Ramos (cell line): ENCODE measurements around the gene FOSB.
"Not testable (repeated sequence)": the region's sequence is repeated elsewhere in the genome, so short reads cannot be mapped to it uniquely, and the experiment has no call there.

ENCODE experiments used
- in situ Hi-C: fragments of 300-500 bp; cut with MboI; formaldehyde crosslinking; loops from one replicate; pipeline ENCODE4 v1.14.3; 2022; ENCODE audit warnings: low sequenced_read_pairs; ENCODE audit not compliant: unreplicated experiment

Gene FOSB

DNA sequence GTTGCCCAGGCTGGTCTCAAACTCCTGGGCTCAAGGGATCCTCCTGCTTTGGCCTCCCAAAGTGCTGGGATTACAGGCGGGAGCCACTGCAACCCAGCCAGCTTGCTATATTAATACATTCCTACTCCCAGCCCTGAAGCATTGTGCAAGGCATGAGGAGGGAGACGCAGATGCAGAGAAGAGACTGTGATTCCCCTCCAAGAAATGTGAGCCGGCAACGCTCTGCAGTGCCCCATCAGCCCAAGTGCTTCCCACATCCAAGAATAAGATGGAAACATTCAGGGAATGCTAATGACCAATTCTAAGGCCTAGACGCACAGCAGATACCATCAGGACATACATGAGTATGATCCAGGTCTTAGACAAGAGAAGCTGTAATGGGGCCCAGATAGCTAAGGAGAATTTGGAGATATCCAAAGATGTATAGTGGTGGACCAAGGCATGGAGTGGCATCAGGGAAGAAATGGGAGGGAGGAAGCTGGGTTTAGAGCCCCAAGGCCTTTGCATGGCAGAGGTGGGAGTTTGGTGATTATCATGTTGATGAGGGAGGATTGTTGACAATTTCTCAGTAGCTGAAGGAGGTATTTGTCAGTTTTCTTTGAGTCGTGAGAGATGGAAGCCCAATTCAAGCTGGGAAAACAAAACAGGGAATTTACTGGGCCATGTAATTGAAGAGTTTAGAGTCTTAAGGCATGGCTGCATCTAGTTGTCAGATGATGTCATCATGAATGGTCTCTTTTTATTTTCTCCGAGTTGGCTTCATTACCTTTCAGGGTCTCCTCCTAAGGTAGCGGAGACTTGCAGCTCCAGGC, 33.3 kb downstream of the FOSB start:
- in situ Hi-C loops: no loop called here

DNA sequence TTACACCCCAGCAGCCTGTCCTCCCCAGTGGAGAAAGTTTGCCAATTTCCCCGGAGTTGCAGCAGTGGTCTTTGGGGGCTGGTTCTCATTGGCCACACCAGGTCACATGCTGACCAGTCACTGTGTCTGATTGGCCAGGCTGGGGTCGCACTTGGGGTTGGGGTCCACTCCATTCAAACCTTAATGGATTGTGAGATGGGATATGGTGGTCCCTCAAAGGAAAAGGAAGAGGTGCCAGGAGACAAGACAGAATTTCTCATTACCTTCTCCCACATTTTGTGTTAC, 33.9 kb downstream of the FOSB start:
- in situ Hi-C loops: no loop called here

DNA sequence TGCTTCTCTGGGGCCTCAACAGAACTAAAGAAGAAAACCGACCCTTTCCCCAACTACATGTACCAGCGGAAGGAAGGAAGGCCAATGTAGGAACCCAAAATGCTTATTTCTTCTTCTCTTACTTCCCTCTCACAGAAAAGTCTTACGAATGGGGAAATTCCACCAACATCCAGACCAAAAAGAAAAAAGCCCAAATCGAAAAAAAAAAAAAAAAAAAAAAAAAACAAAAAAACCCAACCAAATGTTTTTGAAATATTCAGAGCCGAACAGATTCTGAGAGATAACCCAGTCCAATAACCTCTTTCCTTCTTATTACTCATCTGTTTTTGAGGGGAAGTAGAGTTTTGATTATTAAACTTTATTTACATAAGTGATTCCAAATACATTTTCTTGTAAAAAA, 34.3 kb downstream of the FOSB start:
- in situ Hi-C loops: no loop called here

DNA sequence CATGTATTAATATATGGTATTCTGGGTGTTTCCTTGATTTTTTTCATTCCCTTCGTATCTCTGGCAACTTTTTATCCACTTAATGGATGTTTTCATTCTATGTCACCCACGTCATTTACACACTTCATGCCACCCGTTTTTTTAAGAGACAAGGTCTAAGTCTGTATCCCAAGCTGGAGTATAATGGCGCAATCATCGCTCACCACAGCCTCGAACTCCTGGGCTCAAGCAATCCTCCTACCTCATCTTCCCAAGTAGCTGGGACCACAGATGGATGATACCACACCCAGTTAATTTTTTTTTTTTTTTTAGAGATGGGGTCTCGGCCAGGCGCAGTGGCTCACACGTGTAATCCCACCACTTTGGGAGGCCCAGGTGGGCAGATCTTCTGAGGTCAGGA, 36.1 kb downstream of the FOSB start:
- in situ Hi-C loops: no loop called here

DNA sequence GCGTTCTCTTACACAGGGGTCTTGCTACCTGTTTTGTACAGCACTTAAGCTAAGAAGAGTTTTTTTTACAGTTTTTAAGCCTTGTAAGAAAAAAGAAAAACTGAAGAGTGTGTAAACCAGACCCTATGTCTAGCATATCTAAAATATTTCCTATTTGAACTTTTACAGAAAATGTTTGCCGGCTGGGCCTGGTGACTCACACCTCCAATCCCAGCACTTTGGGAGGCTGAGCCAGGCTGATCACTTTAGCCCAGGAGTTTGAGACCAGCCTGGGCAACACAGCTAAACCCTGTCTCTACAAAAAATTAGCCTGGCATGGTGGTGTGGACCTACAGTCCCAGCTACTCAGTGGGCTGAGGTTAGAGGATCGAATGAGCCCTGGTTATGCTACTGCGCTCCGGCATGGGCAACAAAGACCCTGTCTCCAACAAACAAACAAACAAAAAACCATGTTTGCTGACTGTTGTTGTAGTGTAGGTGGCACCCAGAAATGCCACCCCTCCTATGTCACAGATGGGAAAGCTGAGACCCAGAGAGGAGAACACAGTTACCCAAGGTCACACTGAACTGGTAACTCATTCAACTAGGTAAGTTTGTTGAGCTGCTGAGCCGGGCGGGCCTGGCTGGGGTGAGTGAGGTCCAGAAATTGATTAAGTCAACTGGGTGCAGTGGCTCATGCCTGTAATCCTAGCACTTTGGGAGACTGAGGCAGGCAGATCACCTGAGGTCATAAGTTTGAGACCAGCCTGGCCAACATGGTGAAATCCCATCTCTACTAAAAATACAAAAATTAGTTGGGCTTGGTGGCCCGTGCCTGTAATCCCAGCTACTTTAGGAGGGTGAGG, 37.6 kb downstream of the FOSB start:
- in situ Hi-C loops: no loop called here

DNA sequence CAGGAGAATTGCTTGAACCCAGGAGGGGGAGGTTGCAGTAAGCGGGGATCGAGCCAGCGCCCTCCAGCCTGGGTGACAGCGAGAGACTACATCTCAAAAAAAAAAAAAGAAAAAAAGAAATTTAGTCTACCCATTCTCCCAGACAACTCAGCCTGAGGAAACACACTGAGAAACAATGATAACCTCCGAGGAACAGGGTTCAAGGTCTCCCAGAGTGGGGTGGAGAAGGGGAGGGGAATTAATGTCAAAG, 38.1 kb downstream of the FOSB start:
- in situ Hi-C loops: no loop called here

DNA sequence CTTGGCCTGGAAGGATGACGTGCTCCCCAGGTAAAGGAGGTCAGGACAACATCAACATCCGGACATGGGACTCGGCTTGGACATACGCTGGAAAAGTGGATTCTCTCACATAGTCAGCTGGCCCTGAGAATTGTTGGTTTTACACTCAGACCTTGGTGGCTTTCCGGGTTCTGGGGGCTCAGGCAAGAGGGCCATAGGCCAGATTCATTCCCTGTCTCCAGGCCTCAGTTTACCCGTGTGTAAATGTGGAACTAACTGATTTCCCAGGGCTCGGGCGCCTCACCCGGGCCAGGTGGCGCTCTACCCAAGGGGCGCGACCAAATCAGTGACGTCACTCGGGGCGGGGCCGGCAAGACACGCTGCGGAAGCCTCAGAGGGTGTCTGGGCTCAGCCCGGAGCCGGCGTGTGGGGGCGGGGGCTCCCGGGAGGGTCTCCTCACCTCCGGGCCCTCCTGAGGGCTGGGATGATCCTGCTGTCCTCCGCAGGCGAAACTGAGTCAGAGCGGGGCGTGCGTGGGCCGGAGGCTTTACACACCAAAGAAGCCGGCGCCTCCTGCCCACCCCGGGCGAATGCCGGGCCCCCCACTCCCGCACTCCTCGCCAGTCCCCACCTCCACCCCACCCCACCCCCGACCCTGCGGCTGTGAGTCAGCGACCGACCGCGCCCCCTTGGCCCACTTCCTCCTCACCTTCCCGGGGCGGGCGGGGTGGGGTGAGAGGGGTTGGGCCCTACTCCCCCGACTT, 38.6 kb downstream of the FOSB start:
- in situ Hi-C loops: no loop called here

DNA sequence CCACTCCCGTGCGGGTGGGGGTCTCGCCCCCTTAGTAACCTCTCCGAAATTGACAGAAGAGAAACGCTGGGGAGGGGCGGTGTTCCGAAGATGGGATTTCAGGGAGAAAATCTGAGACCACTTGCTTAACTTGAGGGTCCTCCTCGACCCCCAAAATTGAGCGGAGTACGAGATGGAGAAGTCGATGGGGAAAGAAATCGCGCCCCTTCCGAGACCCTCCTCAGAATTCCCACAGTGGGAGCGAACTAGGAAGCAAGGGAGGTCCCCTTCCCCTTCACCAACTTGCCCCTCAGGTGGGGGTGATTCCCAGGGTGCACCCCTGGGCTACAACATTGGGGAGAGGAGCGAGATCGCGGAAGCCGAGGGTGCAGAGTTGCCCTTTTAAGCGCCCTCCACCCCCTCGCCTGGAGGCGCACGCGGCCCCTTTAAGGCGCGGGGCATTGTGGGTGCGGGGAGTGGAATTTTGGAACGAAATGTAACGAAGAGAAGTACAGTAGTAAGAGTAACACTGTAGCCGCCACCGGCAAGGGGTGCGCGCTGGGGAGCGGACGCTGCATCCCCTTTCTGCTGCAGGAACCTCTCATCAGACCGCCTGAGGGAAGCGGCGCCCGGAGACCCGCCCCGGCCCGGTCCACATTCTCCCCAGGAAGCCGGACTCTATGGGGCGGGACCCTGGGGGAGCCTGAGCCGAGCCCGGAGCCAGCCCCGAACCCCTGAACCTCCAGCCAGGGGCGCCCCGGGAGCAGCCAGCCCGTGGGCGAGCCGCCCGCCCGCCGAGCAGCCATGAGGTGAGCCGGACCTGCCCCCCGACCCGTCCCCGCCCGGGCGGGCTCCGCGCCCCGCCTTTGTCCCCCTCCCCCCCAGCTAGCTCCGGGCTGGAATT, 39.4 kb downstream of the FOSB start, which contains the start of gene VASP:
VASP (plus strand) TSS at position 491 of the 883 bp plus-strand sequence; CDS start at position 784, 293 bp downstream.
- in situ Hi-C loops: no loop called here

DNA sequence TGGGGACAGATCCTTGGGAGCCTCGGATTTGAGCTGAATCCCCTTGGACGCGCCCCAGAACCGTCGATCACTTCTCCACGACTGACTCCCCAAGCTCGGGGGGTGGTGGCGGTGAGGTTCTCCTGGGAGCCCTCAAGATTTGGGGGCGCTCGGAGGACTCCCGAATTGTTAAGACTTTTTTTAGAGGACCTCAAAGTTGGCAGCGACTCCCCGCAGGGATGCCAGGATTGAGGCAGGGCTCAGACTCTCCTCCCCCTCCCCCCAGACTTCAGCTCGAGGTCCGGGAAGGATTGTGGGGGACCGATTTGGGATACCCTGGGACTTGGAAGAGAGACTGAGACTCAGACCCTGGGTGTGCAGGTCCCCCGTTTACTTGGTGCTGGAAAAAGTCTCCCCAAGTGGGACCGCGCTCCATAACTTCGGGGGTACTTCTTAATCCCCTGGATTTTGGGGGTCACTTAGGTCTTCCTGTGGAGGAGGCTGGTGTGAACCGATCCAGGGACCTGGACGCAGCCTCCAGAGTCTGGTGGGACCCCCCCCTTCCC, 40.1 kb downstream of the FOSB start:
- in situ Hi-C loops: no loop called here

DNA sequence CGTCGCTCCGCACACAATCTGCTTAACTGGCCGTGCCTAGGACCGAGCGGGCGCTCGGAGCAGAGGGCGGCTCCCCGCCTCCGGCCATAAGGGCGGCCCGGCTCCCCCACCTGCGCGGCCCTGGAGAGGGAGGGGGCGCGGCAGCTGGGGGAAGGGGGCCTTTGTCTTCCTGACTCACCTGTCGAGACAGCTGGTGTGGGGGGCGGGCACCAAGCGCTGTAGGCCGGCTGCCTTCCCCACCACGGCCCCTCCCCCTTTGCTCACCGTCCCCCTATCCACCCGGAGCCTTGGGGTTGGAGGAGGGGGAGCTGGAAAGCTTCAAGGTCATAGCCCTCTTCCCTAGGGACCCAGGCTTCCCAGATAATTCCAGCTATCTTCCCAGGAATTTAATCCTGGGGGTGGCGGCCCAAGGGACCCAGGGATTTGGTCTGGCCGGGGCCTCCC, 40.6 kb downstream of the FOSB start:
- in situ Hi-C loops: no loop called here

DNA sequence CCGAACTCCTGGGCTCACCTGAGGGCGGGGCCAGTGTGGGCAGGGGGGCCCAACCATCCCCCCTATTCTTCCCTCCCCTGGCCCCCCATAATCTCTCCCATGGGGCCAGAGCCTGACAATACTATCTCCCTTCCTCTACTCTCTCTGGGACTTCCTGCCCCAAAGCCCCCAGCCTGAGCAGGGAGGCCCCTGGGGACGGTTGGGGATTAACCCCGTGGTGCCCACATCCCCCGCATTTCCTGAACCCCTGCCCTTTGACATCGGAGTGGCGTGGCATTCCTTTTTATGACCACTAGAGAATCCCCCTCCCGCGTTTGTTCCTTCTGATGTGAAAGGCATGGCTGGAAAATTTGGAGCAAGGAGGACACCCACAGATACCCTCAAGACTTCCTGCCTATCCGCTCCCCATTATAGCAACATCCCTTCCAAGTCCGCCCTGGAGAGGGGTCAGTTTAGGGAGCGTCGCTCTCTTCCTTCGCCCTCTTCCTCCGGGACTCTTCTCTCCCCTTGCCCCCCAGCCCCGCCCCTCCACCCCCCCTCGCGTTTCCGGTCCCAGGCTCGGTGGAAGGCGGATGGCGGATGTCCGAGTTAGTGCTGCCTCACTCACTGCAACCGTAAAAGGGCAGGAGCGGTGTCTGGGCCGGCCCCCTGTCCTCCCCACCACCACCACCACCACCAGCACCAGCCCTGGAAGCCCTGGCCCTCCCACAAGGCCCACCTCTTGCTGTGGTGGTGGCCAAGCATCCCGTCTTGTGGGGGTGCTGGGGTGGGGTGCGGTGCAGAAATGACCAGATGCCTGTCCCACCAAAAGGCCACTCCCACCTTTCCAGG, 41.3 kb downstream of the FOSB start:
- in situ Hi-C loops: no loop called here

DNA sequence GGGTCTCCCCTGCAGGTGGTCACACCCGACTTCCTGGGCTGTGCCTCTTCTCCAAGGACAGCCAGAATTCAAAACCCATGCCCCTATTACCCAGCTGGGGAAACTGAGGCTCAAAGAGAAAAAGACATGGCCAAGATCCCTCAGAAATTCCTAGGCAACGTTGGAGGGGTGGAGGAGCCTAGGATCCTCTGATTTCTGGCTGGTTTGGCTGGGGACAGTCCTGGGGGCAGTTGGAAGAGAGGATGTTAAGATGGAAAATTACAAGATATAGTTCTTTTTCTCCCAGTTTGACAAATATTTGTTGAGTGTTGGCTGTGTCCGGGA, 41.9 kb downstream of the FOSB start:
- in situ Hi-C loops: no loop called here

DNA sequence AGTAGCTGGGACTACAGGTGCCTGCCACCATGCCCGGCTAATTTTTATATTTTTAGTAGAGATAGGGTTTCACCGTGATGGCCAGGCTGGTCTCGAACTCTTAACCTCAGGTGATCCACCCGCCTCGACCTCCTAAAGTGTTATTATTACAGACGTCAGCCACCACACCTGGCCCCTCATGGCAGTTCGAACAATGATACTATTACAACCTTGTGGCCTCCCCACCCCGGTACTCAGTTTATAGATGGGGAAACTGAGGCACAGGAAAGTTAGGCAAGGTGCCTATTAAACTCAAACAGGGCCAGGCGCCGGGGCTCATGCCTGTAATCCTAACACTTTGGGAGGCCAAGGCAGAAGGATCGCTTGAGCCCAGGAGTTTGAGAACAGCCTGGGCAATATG, 42.6 kb downstream of the FOSB start:
- in situ Hi-C loops: not testable (repeated sequence)

DNA sequence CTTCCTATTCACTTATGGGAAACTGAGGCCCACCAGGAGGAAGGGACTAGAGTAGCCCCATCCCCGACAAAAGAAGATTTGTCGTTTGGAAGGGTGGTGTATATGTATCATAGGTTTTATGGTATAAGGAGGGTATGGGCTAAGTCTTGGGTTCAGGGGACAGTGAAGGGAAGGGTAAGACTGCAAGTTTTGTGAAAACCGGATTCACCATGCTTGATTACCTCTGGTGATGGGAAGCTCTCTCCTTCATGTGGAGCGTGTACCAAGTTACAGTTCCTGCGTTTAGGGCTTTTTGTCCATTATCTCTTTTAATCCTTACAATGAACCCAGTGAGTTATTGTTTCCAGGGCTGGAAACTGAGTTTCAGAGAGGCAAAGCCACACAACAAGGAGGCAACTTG, 43.3 kb downstream of the FOSB start:
- in situ Hi-C loops: no loop called here

DNA sequence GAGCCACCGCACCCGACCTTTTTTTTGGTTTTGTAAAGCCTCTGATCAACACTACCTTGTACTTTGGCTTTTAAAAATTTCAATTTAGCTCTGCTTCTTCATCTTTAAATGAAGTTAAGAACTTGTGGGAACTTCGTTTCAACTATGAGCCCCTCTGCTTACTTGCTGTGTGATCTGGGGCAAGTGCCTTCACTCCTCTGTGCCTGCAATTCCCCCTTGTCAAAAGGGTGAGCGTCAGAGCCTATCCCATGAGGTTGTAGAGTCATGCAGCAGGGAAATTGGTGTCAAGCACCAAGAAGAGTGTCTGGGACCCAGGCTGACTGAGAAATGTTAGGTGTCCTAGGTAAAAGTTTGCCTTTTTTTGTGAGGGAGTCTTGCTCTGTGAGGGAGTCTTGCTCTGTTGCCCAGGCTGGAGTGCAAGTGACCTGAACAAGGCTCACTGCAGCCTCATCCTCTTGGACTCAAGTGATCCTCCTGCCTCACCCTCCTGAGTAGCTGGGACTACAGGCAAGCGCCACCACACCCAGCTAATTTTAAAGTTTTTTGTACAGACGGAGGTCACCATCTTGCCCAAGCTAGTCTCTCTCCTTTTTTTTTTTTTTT, 45.2 kb downstream of the FOSB start:
- in situ Hi-C loops: no loop called here

DNA sequence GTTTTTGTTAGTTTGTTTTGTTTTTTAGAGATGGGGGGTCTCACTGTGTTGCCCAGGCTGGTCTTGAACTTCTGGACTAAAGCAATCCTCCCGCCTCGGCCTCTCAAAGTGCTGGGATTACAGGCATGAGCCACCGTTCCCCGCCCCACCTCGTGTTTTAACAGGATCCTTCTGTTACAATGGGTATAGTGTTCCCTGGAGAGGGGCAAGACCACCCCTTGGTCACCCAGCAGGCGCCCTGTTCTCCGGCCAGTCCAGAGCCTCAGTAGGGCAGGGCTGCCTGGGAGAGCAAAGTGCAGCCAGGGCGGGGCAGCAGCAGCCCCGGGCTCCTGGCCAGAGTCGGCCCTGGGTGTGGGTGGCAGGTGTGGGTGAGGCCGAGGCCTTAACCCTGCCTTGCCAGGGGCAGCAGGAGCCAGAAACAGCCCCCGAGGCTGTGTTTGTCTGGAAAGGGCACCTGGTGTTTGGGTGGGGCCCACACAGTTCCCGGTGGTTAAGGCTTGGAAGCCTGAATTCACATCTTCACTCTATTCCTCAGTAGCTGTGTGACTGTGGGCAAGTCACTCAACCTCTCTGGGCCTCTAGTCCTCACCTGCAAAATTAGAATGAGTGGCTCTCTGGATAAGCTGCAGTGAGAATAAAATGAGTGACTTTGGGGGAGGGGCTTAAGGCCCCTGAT, 46.7 kb downstream of the FOSB start:
- in situ Hi-C loops: loop anchor here (5.0 kb wide), 1 partner anchor 43 kb away; no protein-coding TSS in a partner anchor

DNA sequence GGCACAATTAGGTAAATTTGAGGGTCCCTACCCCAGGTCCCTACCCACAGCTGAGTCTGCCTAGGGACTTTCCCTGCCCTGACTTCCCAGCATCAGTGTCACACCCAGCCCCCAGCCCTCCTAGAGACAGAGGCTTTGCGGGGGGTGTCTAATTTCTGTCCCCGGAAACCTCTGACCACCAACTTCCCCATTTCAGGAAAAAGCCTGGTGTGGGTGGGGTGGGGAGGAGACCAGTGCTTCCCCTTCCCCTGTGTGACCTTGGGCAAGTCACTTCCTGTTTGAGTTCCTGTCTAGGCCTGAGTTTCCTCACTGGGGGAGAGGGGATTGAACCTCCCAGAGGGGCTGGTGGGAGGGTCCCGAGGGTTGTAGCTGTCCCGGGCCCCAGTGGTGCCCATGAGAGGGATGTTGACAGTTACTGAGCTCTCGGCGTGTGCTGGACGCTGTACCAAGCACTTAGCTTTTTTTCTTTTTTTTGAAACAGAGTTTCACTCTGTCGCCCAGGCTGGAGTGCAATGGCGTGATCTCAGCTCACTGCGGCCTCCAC, 47.4 kb downstream of the FOSB start:
- in situ Hi-C loops: loop anchor here (5.0 kb wide), 1 partner anchor 42 kb away; no protein-coding TSS in a partner anchor
